HT-29 (cell line): ENCODE measurements around the gene CTLA4. TPM values are rescaled to one million over a fixed set of nuclear protein-coding genes. Genes with fewer than 3 reads are reported as not detected.

Source experiments
- DNase-seq: peaks from one replicate; pipeline ENCODE4 v3.0.0-alpha.2; 2015; ENCODE audit warnings: low spot score
- total RNA-seq: library from RNA; depleted of rRNA; stranded (reverse); fragments of >200 nt; shearing (Covaris generic); gene quantifications from 2 replicates; pipeline ENCODE4 v1.2.3, GENCODE V29; 2014; rRNA removed

The CTLA4 gene
- not detected in 2 replicates for total RNA-seq

DNA sequence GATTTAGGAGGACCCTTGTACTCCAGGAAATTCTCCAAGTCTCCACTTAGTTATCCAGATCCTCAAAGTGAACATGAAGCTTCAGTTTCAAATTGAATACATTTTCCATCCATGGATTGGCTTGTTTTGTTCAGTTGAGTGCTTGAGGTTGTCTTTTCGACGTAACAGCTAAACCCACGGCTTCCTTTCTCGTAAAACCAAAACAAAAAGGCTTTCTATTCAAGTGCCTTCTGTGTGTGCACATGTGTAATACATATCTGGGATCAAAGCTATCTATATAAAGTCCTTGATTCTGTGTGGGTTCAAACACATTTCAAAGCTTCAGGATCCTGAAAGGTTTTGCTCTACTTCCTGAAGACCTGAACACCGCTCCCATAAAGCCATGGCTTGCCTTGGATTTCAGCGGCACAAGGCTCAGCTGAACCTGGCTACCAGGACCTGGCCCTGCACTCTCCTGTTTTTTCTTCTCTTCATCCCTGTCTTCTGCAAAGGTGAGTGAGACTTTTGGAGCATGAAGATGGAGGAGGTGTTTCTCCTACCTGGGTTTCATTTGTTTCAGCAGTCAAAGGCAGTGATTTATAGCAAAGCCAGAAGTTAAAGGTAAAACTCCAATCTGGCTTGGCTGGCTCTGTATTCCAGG lies at the start of gene CTLA4:
Gene CTLA4 (plus strand): TSS at position 211 of the 640 bp plus-strand sequence. CDS start 172 bp downstream, at position 383.
- DNase-seq, result no peak

GRCh38 chr2:203818656-203819055 lies 48.9 kb upstream of the CTLA4 start:
- DNase-seq, result no peak

DNA sequence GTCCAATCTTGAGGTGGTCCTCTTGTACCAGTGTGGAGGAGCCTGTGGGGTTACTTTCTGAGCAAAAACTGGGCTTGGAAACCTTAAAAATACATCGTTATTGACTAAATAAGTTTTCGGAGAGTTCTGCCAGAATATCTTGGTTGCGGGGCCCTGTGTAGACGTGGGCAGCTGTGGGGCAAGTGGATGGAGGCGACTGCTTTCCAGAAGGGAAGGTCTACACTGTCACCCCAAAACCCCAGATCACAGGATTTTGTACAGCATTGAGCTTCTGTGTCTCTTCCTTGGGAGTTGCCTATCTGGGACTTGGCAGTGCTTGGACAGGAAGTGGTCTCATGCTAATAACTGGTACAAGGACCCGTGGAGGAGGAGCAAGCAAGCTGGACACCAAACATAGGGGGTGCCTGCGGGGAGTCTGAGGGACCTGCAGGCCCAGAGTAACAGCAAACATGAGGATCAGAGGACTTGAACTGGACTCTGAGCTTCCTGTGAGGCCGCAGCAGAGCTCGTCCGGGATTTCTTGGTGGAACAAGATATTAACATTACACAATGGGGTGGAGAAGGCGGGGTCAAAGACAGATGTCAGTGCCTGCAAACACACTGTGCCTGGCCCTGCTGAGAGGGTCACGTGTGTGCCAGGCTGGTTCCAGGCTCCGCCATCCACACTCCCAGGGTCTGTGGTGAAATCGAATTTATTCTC lies 48.0 kb upstream of the CTLA4 start:
- peak; percentile 33 for DNase-seq

- no peak for DNase-seq
Observed at GRCh38 chr2:203820969-203821368, 46.6 kb upstream of the CTLA4 start.

DNA sequence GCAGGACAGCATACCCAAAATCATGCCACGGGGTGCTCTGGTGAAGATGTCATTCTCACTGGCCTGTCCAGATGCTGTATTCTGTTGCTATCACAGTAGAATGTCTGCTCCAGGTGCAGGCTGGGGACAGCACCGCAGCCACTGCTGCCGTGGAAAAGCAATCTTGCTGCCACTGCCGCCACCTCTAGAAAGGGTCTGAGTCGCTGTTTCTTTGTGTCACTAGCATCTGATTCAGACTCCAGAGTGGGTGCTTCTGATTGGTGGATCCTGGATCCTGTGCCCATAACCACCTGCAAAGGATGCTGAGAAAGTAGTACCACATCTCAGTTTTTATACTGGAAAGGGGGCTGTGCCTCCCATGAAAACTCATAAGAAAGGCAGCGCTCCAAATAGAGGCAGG lies 45.3 kb upstream of the CTLA4 start:
- DNase-seq, result no peak

DNA sequence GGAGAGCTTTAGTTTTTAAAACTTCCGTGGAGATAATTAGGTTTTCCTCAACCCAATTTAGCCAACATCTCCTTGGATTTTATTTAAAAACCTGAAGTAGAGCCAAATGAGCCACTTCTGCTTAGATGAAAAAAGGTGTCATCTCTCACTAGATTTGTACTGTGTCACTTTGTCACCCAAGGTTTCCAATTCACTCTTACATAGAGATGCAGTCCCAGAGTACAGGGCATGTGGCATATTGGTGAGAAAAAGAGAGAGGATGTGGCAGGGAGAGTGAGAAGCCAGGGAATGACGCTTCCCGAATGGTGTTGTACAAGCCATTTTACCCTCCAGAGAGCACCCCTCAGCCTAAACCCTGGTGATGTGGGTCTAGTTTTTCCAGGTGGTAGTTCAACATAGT lies 44.4 kb upstream of the CTLA4 start:
- DNase-seq, result no peak

GRCh38 chr2:203824057-203824456 lies 43.5 kb upstream of the CTLA4 start:
- DNase-seq, result no peak

- no peak for DNase-seq
Observed at GRCh38 chr2:203824603-203825002, 43.0 kb upstream of the CTLA4 start.

GRCh38 chr2:203826704-203827103 lies 40.9 kb upstream of the CTLA4 start:
- DNase-seq, result no peak

DNA sequence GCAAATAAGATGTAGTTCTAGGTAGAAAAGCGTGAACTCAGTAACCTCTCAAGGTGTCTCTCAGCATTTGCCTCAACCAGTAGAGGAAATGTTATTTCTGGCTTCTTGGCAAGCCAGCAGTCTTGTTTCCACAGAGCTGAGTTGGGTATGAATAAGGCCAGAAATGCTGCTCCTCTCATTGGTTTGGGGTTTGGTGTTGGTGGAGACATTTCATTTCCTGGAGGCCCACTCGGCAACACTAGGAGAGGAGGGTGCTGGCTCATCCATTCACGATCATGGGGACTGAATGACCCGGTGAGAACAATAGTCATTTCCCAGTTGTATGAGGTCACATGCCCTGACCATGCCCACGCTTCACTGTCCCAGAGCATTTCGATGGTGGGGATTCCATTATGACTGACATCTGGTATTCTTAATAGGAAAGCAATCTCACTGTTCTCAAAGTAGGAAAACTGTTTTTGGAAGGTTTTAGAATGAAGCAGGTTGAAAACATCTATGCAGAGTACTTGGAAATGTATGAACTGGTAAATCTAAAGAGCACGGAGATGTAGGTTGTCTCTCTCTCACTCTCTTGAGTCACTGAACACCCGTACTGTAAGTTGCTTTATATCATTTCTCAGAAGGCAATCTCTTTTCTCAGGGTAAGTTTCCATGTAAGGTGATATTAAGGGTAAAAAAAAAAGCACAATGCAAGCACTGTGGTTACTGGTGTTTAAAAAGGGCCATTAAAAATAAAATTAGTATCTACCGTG lies 37.1 kb upstream of the CTLA4 start:
- no peak for DNase-seq

- DNase-seq, result no peak
Observed at GRCh38 chr2:203835420-203835819, 32.2 kb upstream of the CTLA4 start.

- DNase-seq, result no peak
Observed at GRCh38 chr2:203835892-203836800, 31.4 kb upstream of the CTLA4 start.

DNA sequence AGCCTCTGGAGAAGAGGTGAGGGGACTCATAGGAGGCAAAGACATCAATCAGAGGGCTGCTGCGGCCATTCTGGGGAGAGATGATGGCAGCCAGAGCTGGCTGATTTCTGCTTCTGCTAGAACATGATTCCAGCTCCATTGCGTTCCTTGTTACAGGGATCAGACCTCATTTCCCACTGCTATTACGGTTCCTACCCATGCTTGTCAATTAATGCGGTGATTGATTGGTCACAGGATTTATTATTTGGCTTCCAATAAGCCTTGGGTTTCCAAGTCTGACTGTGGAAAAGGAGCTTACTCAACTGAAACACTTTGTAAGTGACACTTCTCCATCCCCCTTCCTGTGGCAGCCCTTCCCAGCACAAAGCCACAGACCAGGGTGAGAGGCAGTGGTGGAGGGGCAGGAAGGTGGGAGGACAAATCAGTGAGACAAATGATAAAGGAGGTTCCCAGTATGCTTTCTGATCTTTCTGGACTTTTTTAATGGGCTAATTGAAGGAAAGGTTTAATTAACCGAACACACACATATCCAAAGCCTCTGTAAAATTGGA lies 26.8 kb upstream of the CTLA4 start:
- no peak for DNase-seq

- DNase-seq, result no peak
Observed at GRCh38 chr2:203841654-203842053, 25.9 kb upstream of the CTLA4 start.

- no peak for DNase-seq
Observed at GRCh38 chr2:203842373-203842772, 25.2 kb upstream of the CTLA4 start.

GRCh38 chr2:203846490-203847105 lies 21.0 kb upstream of the CTLA4 start:
- DNase-seq, result no peak

- DNase-seq, result no peak
Observed at GRCh38 chr2:203849010-203849409, 18.6 kb upstream of the CTLA4 start.

GRCh38 chr2:203852760-203853159 lies 14.8 kb upstream of the CTLA4 start:
- no peak for DNase-seq

DNA sequence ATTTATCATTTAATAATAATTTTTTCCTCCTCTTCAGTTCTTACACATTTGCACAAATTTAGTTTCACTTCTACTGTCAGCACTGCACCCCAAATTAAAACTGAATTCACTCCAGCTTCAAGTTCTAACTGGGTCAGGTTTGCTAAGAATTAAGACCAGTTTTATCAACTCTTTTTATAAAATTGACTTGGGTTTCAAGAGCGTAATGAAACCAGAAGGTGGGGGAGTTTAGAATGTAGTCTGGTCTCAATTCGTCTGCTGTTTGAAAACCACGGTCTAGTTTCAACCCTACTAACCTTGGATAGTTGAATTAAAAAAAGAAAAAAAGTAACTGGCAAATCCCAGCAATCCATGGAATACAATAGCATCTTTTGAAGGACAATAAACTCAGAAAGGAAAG lies 14.3 kb upstream of the CTLA4 start:
- DNase-seq, result no peak

DNA sequence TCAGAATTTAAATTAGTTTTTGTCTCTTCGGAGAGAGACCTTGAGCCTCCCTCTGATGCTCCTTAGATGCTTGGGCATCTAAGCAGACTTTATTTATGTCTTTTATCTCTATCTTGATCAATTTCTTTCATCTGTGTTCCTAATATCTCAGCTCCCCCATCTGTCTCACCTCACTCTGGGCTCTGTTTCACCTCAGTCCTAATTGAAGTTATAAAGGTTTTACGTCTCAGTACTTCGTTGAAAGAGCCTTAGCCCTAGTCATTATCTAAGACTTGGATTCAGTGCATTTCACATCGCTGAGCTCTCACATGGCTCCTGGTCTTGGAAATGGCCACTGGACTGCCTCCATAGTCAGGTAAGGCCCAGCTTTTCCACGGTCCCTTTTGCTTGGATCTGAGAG lies 13.8 kb upstream of the CTLA4 start:
- no peak for DNase-seq

- DNase-seq, result no peak
Observed at GRCh38 chr2:203855274-203855673, 12.3 kb upstream of the CTLA4 start.
